ENCODE results near the gene XPO6. TPM values are rescaled to one million over a fixed set of nuclear protein-coding genes. Genes with fewer than 3 reads are reported as not detected.

The XPO6 gene
- total and polyA plus RNA-seq, 4 donors = 27.5 to 50.0 (median 36.0) TPM

DNA sequence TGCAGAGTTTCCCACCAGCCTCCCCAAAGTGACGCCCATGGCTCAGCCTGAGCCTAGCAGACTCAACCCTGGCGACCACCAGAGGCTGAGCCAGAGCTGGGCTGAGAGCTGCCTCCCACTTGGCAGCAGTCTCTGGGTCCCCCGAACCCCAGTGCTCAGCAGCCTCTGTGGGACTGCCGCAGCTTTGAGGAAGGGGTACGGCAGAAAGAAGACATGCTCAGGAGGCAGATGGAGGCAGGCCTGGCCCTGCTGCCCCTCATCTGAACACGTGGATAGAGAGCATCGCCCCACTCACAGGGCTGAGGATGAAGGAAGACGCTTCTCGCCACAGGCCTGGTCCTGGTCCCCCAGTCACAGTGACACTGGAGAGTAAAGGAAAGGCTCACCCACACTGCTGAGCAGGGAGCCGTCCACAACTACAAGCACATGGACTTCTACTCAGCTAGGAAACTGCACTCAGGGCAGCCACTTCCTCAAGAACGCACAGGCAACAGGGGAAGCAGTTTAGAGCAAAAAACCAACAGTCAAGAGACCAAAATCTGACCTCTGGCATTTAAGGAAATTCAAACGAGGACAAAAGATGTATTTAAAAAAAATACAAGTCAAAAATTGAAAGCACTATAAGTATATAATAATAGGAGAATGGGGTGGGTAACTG is 103.0 kb downstream of the XPO6 start:
- TF ChIP-seq RAD21 (IDR thresholded peaks at IDR 0.05) (no peak), FOXA2 (IDR thresholded peaks at IDR 0.05) (no peak), HNF4A (conservative IDR thresholded peaks at IDR 0.05) (no peak), SP1 (IDR thresholded peaks at IDR 0.05) (no peak), HNF4G (IDR thresholded peaks at IDR 0.05) (no peak), JUND (IDR thresholded peaks at IDR 0.05) (no peak), YY1 (IDR thresholded peaks at IDR 0.05) (no peak), FOXA1 (IDR thresholded peaks at IDR 0.05) (no peak), TAF1 (conservative IDR thresholded peaks at IDR 0.05) (no peak)
- TF ChIP-seq, protein P1, sequence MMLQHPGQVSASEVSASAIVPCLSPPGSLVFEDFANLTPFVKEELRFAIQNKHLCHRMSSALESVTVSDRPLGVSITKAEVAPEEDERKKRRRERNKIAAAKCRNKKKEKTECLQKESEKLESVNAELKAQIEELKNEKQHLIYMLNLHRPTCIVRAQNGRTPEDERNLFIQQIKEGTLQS (IDR thresholded peaks at IDR 0.05) = no peak
- TF ChIP-seq, protein P2, sequence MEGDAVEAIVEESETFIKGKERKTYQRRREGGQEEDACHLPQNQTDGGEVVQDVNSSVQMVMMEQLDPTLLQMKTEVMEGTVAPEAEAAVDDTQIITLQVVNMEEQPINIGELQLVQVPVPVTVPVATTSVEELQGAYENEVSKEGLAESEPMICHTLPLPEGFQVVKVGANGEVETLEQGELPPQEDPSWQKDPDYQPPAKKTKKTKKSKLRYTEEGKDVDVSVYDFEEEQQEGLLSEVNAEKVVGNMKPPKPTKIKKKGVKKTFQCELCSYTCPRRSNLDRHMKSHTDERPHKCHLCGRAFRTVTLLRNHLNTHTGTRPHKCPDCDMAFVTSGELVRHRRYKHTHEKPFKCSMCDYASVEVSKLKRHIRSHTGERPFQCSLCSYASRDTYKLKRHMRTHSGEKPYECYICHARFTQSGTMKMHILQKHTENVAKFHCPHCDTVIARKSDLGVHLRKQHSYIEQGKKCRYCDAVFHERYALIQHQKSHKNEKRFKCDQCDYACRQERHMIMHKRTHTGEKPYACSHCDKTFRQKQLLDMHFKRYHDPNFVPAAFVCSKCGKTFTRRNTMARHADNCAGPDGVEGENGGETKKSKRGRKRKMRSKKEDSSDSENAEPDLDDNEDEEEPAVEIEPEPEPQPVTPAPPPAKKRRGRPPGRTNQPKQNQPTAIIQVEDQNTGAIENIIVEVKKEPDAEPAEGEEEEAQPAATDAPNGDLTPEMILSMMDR (IDR thresholded peaks at IDR 0.05; ENCODE audit: low read depth, low read length, missing input control) = no peak
- TF ChIP-seq, protein P3, sequence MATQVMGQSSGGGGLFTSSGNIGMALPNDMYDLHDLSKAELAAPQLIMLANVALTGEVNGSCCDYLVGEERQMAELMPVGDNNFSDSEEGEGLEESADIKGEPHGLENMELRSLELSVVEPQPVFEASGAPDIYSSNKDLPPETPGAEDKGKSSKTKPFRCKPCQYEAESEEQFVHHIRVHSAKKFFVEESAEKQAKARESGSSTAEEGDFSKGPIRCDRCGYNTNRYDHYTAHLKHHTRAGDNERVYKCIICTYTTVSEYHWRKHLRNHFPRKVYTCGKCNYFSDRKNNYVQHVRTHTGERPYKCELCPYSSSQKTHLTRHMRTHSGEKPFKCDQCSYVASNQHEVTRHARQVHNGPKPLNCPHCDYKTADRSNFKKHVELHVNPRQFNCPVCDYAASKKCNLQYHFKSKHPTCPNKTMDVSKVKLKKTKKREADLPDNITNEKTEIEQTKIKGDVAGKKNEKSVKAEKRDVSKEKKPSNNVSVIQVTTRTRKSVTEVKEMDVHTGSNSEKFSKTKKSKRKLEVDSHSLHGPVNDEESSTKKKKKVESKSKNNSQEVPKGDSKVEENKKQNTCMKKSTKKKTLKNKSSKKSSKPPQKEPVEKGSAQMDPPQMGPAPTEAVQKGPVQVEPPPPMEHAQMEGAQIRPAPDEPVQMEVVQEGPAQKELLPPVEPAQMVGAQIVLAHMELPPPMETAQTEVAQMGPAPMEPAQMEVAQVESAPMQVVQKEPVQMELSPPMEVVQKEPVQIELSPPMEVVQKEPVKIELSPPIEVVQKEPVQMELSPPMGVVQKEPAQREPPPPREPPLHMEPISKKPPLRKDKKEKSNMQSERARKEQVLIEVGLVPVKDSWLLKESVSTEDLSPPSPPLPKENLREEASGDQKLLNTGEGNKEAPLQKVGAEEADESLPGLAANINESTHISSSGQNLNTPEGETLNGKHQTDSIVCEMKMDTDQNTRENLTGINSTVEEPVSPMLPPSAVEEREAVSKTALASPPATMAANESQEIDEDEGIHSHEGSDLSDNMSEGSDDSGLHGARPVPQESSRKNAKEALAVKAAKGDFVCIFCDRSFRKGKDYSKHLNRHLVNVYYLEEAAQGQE (IDR thresholded peaks at IDR 0.05) = no peak
- TF ChIP-seq, protein P4, sequence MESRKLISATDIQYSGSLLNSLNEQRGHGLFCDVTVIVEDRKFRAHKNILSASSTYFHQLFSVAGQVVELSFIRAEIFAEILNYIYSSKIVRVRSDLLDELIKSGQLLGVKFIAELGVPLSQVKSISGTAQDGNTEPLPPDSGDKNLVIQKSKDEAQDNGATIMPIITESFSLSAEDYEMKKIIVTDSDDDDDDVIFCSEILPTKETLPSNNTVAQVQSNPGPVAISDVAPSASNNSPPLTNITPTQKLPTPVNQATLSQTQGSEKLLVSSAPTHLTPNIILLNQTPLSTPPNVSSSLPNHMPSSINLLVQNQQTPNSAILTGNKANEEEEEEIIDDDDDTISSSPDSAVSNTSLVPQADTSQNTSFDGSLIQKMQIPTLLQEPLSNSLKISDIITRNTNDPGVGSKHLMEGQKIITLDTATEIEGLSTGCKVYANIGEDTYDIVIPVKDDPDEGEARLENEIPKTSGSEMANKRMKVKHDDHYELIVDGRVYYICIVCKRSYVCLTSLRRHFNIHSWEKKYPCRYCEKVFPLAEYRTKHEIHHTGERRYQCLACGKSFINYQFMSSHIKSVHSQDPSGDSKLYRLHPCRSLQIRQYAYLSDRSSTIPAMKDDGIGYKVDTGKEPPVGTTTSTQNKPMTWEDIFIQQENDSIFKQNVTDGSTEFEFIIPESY (IDR thresholded peaks at IDR 0.05) = no peak
- H3K9ac ChIP-seq (ENCODE audit: low read depth in 1 of 2, low read length in 2 of 2) = no peak overlapping the region
- peaks cover 5 to 31% (median 28%) of the 10 kb centered on the region in 4 donors for H3K4me1 ChIP-seq (ENCODE audit: control insufficient read depth in 4 of 4, insufficient read depth in 4 of 4, low read length in 3 of 4)
- WGBS = 80% methylated on average over 12 of the region's 12 CpGs
- H3K9me3 ChIP-seq (ENCODE audit: control insufficient read depth in 4 of 4, low read length in 3 of 4) = no peaks in the 10 kb centered on the region
- no peak for DNase-seq (ENCODE audit: low spot score)
- H3K27me3 ChIP-seq (ENCODE audit: control insufficient read depth in 4 of 4, insufficient read depth in 4 of 4, low read length in 3 of 4) = no peaks in the 10 kb centered on the region
- no peak overlapping the region for H3K4me3 ChIP-seq (ENCODE audit: low read depth in 1 of 3, low read length in 3 of 3)
- H3K36me3 ChIP-seq (ENCODE audit: control insufficient read depth in 4 of 4, insufficient read depth in 3 of 4, low read depth in 1 of 4, low read length in 3 of 4) = peaks cover 5 to 53% (median 38%) of the 10 kb centered on the region in 4 donors
- no peak overlapping the region for H3K27ac ChIP-seq (ENCODE audit: low read depth in 1 of 2, low read length in 2 of 2)

DNA sequence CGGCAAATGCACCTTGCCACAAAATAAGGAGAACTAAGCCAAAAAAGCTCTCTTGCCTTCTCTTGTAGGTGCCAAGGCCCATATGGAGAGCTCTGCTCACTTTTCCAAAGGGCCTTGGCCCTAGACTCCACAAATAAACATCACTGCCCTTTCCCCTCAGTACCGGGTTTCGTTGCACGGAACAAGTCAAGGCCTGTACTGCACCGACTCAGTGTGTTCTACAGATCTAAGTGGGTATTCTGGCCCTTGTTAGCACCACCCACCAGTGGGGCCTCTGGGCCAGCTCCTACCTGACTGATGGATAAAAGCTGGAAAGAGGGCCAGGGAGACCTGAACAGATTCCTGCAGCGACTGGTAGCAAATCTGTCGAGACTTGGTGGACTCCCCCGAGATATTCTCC is 104.5 kb downstream of the XPO6 start:
- peak overlapping the region in 1 of 2 donors; percentile 39 for H3K27ac ChIP-seq (ENCODE audit: low read depth in 1 of 2, low read length in 2 of 2)
- no peaks in the 10 kb centered on the region for H3K9me3 ChIP-seq (ENCODE audit: control insufficient read depth in 4 of 4, low read length in 3 of 4)
- no peak overlapping the region for H3K9ac ChIP-seq (ENCODE audit: low read depth in 1 of 2, low read length in 2 of 2)
- no peaks in the 10 kb centered on the region for H3K27me3 ChIP-seq (ENCODE audit: control insufficient read depth in 4 of 4, insufficient read depth in 4 of 4, low read length in 3 of 4)
- no peak overlapping the region for H3K4me3 ChIP-seq (ENCODE audit: low read depth in 1 of 3, low read length in 3 of 3)
- DNase-seq (ENCODE audit: low spot score) = no peak
- 69% methylated on average over 8 of the region's 8 CpGs for WGBS
- H3K36me3 ChIP-seq (ENCODE audit: control insufficient read depth in 4 of 4, insufficient read depth in 3 of 4, low read depth in 1 of 4, low read length in 3 of 4) = peaks cover 5 to 56% (median 44%) of the 10 kb centered on the region in 4 donors
- TF ChIP-seq RXRA (IDR thresholded peaks at IDR 0.05) (peak in 1 of 2 donors; percentile 16), HNF4A (conservative IDR thresholded peaks at IDR 0.05) (peak; percentile 21 to 33)
- TF ChIP-seq, protein P3 (IDR thresholded peaks at IDR 0.05) = no peak
- peaks cover 5 to 31% (median 28%) of the 10 kb centered on the region in 4 donors for H3K4me1 ChIP-seq (ENCODE audit: control insufficient read depth in 4 of 4, insufficient read depth in 4 of 4, low read length in 3 of 4)
